ENCODE results near the gene PTPRQ.

DNA sequence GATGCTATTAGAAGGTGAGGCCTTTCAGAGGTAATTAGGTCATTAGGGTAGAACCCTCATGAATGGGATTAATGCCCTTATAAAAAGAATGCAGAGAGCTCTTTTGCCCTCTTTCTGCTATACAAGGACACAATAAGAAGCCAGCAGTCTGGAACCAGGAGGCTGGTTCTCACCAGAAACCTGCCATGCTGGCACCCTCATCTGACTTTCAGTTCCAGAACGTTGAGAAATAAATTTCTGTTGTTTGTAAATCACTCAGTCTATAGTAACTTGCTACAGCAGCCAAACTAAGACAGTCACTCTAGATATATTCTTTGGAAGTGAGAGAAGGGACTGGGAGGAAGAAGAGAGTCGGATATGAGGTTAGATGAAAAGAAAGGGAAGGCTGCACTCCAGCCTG lies 138.4 kb downstream of the PTPRQ start:
- TF ChIP-seq, protein P1, sequence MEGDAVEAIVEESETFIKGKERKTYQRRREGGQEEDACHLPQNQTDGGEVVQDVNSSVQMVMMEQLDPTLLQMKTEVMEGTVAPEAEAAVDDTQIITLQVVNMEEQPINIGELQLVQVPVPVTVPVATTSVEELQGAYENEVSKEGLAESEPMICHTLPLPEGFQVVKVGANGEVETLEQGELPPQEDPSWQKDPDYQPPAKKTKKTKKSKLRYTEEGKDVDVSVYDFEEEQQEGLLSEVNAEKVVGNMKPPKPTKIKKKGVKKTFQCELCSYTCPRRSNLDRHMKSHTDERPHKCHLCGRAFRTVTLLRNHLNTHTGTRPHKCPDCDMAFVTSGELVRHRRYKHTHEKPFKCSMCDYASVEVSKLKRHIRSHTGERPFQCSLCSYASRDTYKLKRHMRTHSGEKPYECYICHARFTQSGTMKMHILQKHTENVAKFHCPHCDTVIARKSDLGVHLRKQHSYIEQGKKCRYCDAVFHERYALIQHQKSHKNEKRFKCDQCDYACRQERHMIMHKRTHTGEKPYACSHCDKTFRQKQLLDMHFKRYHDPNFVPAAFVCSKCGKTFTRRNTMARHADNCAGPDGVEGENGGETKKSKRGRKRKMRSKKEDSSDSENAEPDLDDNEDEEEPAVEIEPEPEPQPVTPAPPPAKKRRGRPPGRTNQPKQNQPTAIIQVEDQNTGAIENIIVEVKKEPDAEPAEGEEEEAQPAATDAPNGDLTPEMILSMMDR (IDR thresholded peaks at IDR 0.05) = no peak
- TF ChIP-seq POLR2A (IDR thresholded peaks at IDR 0.05) = no peak
